GM21619 (cell line): ENCODE data around the gene LRBA.
"Not testable (repeated sequence)": the region's sequence is repeated elsewhere in the genome, so short reads cannot be mapped to it uniquely, and the experiment has no call there.

Experiments
- ATAC-seq: cut with Tn5 transposase; IDR thresholded peaks from one replicate; pipeline ENCODE4 v1.9.1; 2021; ENCODE audit not compliant: unreplicated experiment

The LRBA gene, protein sequence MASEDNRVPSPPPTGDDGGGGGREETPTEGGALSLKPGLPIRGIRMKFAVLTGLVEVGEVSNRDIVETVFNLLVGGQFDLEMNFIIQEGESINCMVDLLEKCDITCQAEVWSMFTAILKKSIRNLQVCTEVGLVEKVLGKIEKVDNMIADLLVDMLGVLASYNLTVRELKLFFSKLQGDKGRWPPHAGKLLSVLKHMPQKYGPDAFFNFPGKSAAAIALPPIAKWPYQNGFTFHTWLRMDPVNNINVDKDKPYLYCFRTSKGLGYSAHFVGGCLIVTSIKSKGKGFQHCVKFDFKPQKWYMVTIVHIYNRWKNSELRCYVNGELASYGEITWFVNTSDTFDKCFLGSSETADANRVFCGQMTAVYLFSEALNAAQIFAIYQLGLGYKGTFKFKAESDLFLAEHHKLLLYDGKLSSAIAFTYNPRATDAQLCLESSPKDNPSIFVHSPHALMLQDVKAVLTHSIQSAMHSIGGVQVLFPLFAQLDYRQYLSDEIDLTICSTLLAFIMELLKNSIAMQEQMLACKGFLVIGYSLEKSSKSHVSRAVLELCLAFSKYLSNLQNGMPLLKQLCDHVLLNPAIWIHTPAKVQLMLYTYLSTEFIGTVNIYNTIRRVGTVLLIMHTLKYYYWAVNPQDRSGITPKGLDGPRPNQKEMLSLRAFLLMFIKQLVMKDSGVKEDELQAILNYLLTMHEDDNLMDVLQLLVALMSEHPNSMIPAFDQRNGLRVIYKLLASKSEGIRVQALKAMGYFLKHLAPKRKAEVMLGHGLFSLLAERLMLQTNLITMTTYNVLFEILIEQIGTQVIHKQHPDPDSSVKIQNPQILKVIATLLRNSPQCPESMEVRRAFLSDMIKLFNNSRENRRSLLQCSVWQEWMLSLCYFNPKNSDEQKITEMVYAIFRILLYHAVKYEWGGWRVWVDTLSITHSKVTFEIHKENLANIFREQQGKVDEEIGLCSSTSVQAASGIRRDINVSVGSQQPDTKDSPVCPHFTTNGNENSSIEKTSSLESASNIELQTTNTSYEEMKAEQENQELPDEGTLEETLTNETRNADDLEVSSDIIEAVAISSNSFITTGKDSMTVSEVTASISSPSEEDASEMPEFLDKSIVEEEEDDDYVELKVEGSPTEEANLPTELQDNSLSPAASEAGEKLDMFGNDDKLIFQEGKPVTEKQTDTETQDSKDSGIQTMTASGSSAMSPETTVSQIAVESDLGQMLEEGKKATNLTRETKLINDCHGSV (N-terminal part only)

DNA sequence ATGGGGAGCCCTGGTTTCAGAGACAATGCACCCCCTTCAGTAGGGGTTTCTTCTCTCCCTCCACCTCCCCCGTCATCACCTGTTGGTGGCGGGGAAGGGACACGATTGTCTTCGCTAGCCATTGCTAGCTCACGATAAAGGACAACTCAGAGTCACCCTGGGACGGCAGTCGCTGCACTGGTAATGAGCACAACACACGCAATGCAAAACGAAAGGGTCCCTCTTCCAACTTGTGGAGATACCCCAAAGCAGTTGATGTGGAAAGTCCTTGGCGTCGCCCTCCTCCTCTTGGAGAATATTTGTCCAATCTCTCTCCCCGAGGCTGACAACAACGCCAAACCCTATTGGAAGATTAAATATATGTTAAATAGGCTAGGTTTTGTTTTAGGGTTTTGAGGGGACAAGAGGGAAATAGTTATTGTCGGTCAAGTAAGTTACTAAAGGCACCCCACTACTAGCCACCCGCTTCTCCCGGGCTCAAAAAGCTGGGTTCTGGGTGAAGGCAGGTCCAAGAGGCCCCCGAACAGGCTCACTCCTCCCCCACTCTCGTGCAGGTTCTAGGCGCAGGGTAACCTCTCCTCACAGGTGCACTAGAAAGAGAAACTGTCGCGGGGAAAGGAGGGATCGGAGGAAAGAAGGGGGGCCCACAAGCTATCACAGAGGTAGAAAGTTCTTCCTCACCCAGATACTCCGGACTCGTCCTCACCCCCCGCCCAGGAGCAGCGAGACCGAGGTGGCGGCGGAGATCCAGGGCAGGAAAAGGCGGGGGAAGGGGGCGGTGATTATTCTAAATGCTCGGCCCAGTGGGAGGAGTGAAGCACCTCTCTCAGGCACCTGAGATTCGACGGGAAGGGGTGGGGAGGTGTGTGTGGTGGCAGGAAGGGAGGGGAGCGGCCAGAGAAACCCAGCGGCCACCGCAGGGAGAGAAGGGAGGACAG is at the start of gene LRBA:
LRBA (minus strand) TSS at position 764 of the 938 bp plus-strand sequence; CDS start at position 122, 642 bp downstream.
- ATAC-seq, result peak; percentile 70

DNA sequence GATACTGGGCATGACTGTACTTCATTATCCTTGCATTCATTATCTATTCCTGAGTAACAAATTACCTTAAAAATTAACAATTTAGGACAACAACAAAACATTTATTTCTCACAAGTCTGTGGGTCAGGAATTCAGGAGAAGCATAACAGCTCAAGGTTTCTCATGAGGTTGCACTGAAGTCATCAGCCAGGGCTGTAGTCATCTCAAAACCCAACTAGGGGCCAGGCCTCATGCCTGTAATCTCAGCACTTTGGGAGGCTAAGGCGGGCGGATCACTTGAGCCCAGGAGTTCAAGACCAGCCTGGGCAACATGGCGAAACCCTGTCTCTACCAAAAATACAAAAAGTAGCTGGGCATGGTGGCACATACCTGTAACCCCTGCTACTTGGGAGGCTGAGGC is 48.1 kb upstream of the LRBA start:
- not testable (repeated sequence) for ATAC-seq

DNA sequence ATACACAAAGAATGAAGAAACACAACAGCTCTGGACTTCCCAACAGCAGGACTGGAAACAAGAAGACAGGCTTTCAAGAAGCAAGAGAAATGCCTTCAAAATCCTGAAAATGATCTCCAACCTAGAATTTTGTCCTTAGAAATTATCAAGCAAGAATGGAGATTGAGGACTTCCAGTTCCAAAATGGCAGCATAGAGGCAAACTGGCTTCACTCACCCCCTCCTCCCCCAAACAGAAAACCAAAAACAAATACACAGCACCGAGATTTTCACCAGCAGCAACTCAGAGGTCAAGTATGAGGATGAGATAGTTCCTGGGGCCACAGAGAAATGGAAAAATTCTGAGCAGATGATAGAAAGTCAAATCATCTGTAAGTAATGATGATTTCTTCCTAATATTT is 40.5 kb upstream of the LRBA start:
- no peak for ATAC-seq

DNA sequence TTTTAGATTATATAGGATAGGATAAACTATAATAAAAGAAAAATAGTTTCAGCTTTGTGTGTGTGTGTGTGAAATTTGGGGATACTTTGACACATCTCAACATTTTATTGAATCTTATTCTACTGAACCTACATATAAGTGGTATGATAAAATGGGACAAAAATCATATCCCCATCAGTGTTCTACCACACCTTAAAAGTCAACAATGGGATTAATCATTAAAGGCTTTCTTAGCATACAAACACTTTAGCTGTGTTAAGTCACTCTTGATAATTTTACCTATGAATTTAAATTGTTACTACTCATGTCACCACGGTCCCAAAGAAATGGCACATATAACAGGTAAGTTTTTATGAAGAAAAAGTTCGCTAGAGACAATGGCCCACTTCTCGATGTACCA is 37.7 kb upstream of the LRBA start:
- no peak for ATAC-seq

DNA sequence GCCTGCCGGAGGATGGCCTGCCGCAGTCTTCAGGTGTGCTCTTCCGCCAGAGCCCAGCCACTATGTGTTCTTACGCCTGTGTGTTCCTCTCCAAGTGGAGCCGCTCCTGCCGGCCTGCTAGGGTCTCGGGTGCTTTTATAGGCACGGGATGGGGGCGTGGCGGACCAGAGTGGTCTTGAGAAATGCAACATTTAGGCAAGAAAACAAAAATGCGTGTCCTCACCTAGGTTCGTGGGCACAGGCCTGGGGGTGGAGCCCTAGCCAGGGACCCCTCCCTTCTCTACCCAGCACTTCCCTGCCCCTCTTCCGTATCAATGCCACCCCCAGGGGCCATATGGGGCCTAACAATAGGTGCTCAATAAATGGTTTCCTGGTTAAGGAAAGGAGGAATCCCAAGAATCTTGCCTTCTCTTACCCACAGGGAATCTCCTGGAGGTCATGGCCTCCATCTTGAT is 34.4 kb upstream of the LRBA start:
- no peak for ATAC-seq

DNA sequence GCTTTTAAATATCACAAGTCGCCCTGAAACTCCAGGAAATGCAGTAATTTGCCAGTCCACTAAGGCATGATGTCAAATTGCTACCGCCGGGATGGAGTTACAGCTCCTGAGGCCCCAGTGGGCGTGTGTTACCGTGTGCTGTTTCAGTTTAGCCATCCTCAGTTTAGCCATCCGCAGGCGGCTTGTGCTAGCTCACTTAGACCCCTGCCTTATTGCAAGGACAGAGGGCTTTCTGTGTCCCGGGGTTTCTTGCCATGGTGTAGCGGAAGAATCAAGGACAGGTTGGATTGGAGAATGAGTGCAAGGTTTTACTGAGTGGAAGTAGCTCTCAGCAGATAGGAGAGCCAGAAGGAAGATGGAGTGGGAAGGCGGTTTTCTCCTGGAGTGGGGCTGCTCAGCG is 33.8 kb upstream of the LRBA start:
- ATAC-seq, result no peak

DNA sequence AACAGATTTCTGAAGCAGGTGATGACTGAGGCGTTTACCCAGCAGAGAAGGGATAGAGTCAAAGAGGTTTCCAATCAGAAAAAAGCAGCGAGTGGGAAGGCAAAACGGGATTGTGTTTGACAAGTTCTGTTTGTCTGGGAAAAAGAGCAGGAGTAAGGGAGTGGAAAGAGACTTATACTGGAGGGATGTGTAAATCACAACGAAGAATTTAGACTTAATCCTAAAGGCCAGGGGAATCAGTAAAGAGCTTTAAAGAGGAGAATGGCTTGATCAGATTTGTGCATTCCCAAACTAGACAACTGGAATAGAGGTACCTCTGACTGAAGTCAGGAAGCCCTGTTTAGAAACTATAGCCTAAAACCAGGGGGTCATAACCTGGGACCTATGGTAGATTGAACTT is 31.5 kb upstream of the LRBA start:
- no peak for ATAC-seq

DNA sequence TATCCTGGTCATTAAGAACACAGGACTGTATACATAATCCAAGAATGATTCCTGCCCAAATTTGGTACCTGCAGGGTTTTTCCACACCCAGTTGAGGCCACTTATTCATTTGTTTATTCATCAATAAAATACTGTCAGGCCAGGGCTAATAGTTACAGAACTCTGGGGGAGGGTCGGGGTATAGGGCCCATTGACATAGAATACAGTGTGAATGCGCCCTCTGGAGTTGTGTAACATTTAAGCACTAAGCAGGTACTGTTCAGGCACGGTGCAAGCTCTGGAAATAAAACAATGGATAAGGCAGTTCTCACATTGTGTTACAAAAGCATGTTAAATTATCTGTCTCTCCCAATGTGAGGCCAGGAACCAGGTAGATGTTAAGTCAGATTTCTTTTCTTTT is 30.8 kb upstream of the LRBA start:
- ATAC-seq, result no peak

DNA sequence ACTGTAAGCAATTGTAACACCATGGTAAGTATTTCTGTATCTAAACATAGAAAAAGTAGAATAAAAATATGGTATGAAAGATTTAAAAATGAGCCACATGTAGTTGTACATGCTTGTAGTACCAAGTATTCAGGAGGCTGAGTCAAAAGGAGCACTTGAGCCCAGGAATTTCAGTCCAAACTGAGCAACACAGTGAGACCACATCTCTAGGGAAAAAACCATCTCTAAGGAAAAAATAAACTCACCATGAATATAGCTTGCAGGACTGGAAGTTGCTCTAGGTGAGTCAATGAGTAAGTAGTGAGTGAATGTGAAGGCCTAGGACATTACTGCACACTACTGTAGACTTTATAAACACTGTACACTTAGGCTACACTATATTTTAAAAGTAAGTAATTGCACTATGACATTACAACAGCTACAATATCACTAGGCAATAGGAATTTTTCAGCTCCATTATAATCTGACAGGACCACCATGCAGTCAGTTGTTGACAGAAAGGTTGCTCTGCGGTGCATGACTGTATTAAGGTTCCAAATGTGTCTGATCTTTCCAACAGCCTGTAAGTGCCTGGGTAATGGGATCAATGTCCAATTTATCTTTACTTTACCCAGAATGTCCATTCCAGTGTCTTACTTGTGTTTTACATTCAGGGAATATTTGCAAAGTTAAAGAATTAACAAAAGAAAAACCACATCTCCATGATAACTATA is 28.9 kb upstream of the LRBA start:
- ATAC-seq, result no peak

DNA sequence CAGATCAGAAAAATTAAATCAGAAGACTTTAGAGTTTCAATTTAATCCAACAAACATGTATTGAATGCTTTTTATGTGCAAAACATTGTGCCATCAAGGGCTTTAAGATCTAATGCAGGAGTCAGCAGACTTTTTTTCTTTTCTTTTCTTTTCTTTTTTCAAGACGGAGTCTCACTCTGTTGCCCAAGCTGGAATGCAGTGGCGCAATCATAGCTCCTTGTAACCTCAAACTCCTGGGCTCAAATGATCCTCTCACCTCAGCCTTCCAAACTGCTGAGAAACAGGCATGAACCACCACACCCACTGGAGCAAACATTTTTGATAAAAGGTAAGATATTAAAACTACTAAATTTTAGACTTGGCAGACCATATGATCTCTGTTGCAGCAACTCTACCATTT is 24.6 kb upstream of the LRBA start:
- no peak for ATAC-seq

DNA sequence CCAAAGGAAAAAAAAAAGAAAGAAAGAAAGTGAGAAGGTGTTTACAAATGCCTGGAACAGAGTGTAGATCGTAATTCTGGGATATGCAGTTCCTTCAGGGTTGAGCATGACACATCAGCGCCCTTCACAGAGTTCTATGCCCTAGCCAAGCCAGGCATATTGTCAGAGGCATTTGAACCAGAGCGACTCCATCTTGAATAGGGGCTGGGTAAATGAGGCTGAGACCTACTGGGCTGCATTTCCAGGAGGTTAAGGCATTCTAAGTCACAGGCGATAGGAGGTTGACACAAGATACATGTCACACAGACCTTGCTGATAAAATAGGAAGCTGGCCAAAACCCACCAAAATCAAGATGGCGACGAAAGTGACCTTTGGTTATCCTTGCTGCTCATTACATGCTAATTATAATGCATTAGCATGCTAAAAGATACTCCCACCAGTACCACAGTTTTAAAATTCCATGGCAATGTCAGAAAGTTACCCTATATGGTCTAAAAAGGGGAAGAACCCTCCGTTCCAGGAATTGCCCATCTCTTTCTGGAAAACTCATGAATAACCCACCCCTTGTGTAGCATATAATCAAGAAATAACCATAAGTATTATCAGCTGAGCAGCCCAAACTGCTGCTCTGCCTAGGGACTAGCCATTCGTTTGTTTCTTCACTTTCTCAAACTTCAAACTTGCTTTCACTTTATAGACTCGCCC is 23.5 kb upstream of the LRBA start:
- no peak for ATAC-seq

DNA sequence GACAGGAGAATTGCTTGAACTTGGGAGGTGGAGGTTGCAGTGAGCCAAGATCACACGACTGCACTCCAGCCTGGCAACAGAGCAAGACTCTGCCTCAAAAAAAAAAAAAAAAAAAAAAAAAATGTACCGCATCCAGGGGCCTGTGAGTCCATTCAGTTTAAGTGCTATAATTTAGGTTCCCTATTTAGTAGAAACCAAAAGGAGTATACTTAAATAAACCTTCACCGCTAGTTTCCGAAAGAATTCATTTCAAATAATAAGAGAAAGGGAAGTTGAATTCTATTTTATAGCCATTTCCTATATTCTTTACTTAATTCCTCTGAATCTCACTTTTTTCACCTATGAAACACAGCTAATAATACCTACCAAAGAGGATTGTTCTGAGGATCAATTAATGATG is 20.8 kb upstream of the LRBA start:
- no peak for ATAC-seq

DNA sequence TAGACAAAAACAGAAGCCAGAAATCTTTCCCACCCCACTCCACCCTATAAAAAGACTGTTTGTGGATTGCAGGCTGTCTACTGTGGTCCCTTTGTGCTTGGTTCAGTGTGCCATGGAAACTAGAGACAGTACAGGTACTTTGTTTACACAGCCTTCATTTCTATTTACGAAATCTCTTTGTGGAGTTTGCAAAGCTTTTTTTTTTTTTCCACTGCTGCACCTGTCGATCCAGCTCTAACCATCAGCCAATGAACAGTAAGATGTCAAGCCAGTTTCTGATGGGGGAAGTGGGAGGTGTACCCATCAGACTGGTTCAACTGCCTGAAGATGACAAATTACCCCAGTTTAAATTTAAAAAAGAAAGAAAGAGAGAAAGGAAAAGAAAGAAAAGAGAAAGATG is 20.2 kb upstream of the LRBA start:
- no peak for ATAC-seq

DNA sequence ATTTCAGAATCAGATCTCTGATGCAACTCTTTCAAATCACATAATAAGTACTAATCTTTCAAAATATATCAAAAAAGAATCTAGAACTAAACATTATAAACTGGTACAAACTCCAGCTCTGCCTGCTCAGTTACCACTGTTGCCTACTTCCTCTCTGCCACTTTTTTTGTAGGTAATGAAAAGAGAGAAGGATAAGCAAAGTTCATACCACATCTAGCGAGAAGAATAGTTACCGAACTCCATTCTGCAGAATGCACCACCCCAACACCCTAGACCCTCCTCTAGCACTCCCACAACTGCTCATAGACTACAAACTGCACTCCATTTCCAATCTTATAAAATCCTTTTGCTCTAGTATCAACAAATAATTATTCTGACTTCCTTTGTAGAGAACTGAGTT is 19.7 kb upstream of the LRBA start:
- ATAC-seq, result no peak

DNA sequence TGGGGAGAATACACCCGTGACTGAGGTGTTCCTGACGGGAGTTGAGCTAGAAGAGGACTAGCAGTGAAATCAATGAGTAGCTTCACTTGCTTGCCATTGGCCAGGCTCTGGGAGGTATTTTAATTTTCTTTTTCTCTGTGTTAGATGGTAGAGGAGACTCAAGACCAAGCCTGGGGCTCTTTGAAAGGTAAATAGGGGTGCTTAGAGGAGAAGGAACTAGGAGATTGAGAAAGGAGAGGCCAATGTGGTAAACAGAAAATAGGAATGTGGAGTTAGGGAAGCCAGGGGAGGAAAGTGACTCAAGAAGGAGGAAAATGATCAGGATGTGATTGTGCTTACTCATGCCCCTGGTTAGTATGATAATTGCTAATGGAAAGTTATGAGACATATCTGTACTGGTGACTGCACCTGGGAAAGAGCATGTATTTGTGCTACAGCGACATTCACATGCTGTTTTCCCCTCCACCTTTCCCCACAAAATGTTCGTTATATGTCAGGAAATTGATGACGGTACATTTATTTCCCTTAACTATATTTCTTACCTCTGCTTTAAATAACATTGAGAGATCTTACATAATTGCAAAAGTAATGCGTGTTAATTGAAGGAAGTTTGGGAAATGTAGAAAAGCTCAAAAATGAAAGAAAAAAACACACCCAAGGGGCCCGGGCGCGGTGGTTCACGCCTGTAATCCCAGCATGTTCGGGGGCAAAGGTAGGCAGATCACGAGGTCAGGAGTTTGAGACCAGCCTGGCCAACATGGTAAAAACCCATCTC is 16.9 kb upstream of the LRBA start:
- ATAC-seq, result peak; percentile 45

DNA sequence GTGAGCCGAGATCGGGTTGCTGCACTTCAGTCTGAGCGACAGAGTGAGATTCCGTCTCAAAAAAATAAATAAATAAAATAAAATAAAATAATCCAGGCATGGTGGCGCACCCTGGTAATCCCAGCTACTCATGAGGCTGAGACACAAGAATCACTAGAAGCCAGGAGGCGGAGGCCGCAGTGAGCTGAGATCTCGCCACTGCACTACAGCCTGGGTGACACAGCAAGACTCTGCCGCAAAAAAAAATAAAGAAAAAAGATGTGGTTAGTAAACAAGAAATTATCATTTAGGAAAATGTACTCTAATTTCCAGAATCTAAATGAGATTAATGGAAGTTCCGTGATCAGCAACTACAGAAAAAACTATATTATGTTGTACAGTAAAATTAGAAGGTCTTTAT is 14.5 kb upstream of the LRBA start:
- ATAC-seq, result no peak

DNA sequence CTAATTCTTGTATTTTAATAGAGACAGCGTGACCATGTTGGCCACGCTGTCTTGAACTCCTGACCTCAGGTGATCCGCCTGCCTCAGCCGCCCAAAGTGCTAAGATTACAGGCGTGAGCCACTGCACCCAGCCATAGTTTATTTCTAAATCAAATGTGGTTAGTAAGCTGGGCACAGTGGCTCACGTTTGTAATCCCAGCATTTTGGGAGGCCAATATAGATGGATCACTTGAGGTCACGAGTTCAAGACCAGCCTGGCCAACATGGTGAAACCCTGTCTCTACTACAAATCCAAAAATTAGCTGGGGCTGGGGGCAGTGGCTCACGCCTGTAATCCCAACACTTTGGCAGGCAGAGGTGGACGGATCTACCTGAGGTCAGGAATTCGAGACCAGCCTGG is 13.9 kb upstream of the LRBA start:
- not testable (repeated sequence) for ATAC-seq

DNA sequence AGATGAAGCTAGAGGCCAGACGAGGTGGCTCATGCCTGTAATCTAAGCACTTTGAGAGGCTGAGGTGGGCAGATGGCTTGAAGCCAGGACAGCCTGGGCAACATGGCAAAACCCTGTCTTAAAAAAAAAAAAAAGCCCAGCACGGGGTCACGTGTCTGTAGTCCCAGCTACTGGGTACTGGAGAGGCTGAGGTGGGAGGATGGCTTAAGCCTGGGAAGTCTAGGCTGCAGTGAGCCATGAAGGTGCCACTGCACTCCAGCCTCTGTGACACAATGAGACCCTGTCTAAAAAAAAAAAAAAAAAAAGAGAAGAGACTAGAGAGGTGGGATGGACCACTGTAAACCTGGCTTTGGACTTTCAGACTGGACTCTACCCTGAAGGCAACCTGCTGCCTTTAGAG is 10.7 kb upstream of the LRBA start:
- ATAC-seq, result no peak
